Neural progenitor cell (in vitro differentiated cells): ENCODE data around the gene DCDC2.

Experiments
- CTCF ChIP-seq: fragments of 200-600 bp; sonication (generic); IDR thresholded peaks from 2 replicates; pipeline ENCODE4 v1.5.1; 2017; ENCODE audit warnings: antibody characterized with exemption, mild to moderate bottlenecking
- EZH2 ChIP-seq: fragments of 200-600 bp; sonication (generic); IDR thresholded peaks from 2 replicates; pipeline ENCODE4 v1.6.1; 2017; ENCODE audit warnings: antibody characterized with exemption, mild to moderate bottlenecking, moderate library complexity

- TF ChIP-seq CTCF: no peak
- no peak for TF ChIP-seq EZH2
Observed at GRCh38 chr6:24376871-24377270, 19.0 kb upstream of the DCDC2 start.
